HG03045 (cell line): ENCODE results near the gene SPIRE2.
"Not testable (repeated sequence)": the region's sequence is repeated elsewhere in the genome, so short reads cannot be mapped to it uniquely, and the experiment has no call there.

Experiments
- ATAC-seq: cut with Tn5 transposase; IDR thresholded peaks from one replicate; pipeline ENCODE4 v1.9.1; 2021; ENCODE audit warnings: mild to moderate bottlenecking, moderate library complexity; ENCODE audit not compliant: unreplicated experiment

SPIRE2 gene

GRCh38 chr16:89912143-89912542 lies 83.9 kb downstream of the SPIRE2 start:
- ATAC-seq = no peak

- ATAC-seq = no peak
Observed at GRCh38 chr16:89912627-89913026, 84.4 kb downstream of the SPIRE2 start.

- ATAC-seq = no peak
Observed at GRCh38 chr16:89913408-89914387, 85.4 kb downstream of the SPIRE2 start.

GRCh38 chr16:89914642-89915285 lies 86.5 kb downstream of the SPIRE2 start:
- ATAC-seq = not testable (repeated sequence)

GRCh38 chr16:89915303-89916232 lies 87.3 kb downstream of the SPIRE2 start:
- no peak for ATAC-seq

- peak; percentile 68 for ATAC-seq
Observed at GRCh38 chr16:89917773-89918452, 89.6 kb downstream of the SPIRE2 start.

GRCh38 chr16:89918453-89919347 lies 90.4 kb downstream of the SPIRE2 start, which contains the start of gene MC1R:
Gene MC1R, plus strand, starts transcription at chr16:89918862. Its CDS starts 397 bp downstream, at chr16:89919259.
- ATAC-seq = no peak

GRCh38 chr16:89919535-89920406 lies 91.5 kb downstream of the SPIRE2 start:
- ATAC-seq = no peak

- no peak for ATAC-seq
Observed at GRCh38 chr16:89920723-89921122, 92.4 kb downstream of the SPIRE2 start.
